K562 (cell line): ENCODE results near the gene SCFD2. TPM values are rescaled to one million over a fixed set of nuclear protein-coding genes. Genes with fewer than 3 reads are reported as not detected.

ENCODE experiments used
- ATAC-seq: fragments of 200-7000 bp; cut with Tn5 transposase; 3 replicates; pipeline ENCODE4 v1.9.1; 2020; ENCODE audit warnings: moderate library complexity
- BruUV-seq: library from RNA; stranded (reverse); fragments of 400-500 nt; replicated peaks from 2 replicates; lab custom pipeline; 2021; lab: Mats Ljungman, UMichigan
- CTCF ChIA-PET: fragments of 300-600 bp; formaldehyde crosslinking; extraction: SDS; loops from one replicate; lab custom pipeline; 2021; ENCODE audit warnings: low intra/inter-chr PET ratio; lab: Yijun Ruan, JAX
- POLR2A ChIA-PET: fragments of 300-600, 350-650 bp; sonication (Branson Sonifier 250); formaldehyde crosslinking; extraction: SDS; loops from one replicate; lab custom pipeline; 2021; ENCODE audit warnings: antibody characterized with exemption, inconsistent platforms; lab: Yijun Ruan, JAX
- DNase-seq, 4 experiments: peaks; one replicate each; pipeline versions ENCODE4 v3.0.0 to v3.0.0-alpha.2; 2011 to 2018; ENCODE audit warnings: low spot score in 3 of 4, mixed read lengths in 3 of 4; ENCODE audit errors: extremely low read depth in 1 of 4
- FAIRE-seq: peaks from 2 replicates; lab custom pipeline; 2011; peaks lifted over from hg19 to GRCh38; lab: Jason Lieb, UNC
- H2AFZ ChIP-seq: 2 replicates; pipeline ENCODE4 v1.6.0; 2011; ENCODE audit warnings: low read depth, low read length, control low read depth, inconsistent platforms
- H3K27ac ChIP-seq: fragments of 200-600 bp; 3 replicates; pipeline ENCODE4 v1.8.0; 2011; ENCODE audit warnings: low read depth, mild to moderate bottlenecking, control low read depth, inconsistent platforms, low read length, moderate library complexity, mixed read lengths; ENCODE audit errors: extremely low read depth
- H3K27me3 ChIP-seq, 2 experiments: fragments of 300-600 bp in 1 of 2; 2 replicates in 1 of 2; 3 replicates in 1 of 2; pipeline versions ENCODE4 v1.6.0 to v1.8.0; 2011; ENCODE audit warnings: inconsistent platforms in 2 of 2, low read length in 2 of 2, mild to moderate bottlenecking in 1 of 2, mixed read lengths in 1 of 2, moderate library complexity in 1 of 2; ENCODE audit not compliant: control insufficient read depth in 2 of 2, insufficient read depth in 2 of 2
- H3K36me3 ChIP-seq: fragments of 300-600 bp; 3 replicates; pipeline ENCODE4 v1.8.0; 2011; ENCODE audit warnings: mild to moderate bottlenecking, low read length, inconsistent platforms; ENCODE audit not compliant: control insufficient read depth, insufficient read depth
- H3K4me1 ChIP-seq, 2 experiments: fragments of 200-600 bp in 1 of 2; replicated peaks in 1 of 2; 2 replicates in 1 of 2; 3 replicates in 1 of 2; pipeline versions ENCODE4 v1.5.1 to v1.8.0; 2011; ENCODE audit warnings: inconsistent platforms in 2 of 2, low read length in 2 of 2, mild to moderate bottlenecking in 1 of 2, mixed read lengths in 1 of 2, moderate library complexity in 1 of 2; ENCODE audit not compliant: control insufficient read depth in 2 of 2, insufficient read depth in 2 of 2
- H3K4me2 ChIP-seq: 2 replicates; pipeline ENCODE4 v1.6.1; 2011; ENCODE audit warnings: low read length, control low read depth, inconsistent platforms, mixed read lengths; ENCODE audit not compliant: insufficient read depth
- H3K4me3 ChIP-seq: fragments of 200-600 bp; sonication (generic), shearing (Covaris generic); 2 replicates; pipeline ENCODE4 v1.5.1; 2016; ENCODE audit warnings: control low read depth, inconsistent platforms
- H3K79me2 ChIP-seq: fragments of 200-600 bp; 3 replicates; pipeline ENCODE4 v1.8.0; 2011; ENCODE audit warnings: low read length, inconsistent platforms; ENCODE audit not compliant: control insufficient read depth, insufficient read depth
- H3K9ac ChIP-seq, 2 experiments: 2 replicates each; pipeline versions ENCODE4 v1.6.0 to v1.6.1; 2011; ENCODE audit warnings: low read depth in 2 of 2, low read length in 2 of 2, control low read depth in 1 of 2, inconsistent platforms in 1 of 2, mild to moderate bottlenecking in 1 of 2, mixed read lengths in 1 of 2; ENCODE audit not compliant: insufficient read depth in 1 of 2
- H3K9me1 ChIP-seq: one replicate; pipeline ENCODE4 v1.6.0; 2011; ENCODE audit warnings: inconsistent platforms, mild to moderate bottlenecking, low read length, moderate library complexity; ENCODE audit not compliant: control insufficient read depth, insufficient read depth
- H3K9me3 ChIP-seq: replicated peaks from 2 replicates; pipeline ENCODE4 v1.5.1; 2011; ENCODE audit warnings: low read depth, low read length, inconsistent platforms; ENCODE audit not compliant: control insufficient read depth, insufficient read depth
- H4K20me1 ChIP-seq: replicated peaks from 2 replicates; pipeline ENCODE4 v1.6.1; 2011; ENCODE audit warnings: low read length, inconsistent platforms, mixed read lengths; ENCODE audit not compliant: control insufficient read depth, insufficient read depth
- EGR1 ChIP-seq: fragments of 450-650 bp; conservative IDR thresholded peaks from 2 replicates; pipeline ENCODE4 v1.6.1; 2017; ENCODE audit warnings: mild to moderate bottlenecking
- HDAC1 ChIP-seq, 2 experiments: fragments of 450-650 bp; IDR thresholded peaks; 2 replicates each; pipeline ENCODE4 v1.6.1; 2016 to 2017; ENCODE audit warnings: inconsistent platforms in 1 of 2, mild to moderate bottlenecking in 1 of 2, moderate library complexity in 1 of 2
- NR2F6 ChIP-seq: fragments of 450-650 bp; formaldehyde crosslinking; IDR thresholded peaks from 2 replicates; pipeline ENCODE4 v1.4.0; 2020; ENCODE audit warnings: mild to moderate bottlenecking
- RFX7 ChIP-seq: fragments of 250-450 bp; sonication (Bioruptor Pico); IDR thresholded peaks from 2 replicates; pipeline ENCODE4 v1.5.1; 2021; ENCODE audit warnings: mild to moderate bottlenecking
- ZNF143 ChIP-seq: sonication (generic); formaldehyde crosslinking; IDR thresholded peaks from 2 replicates; pipeline ENCODE4 v1.9.0; 2022; ENCODE audit warnings: mild to moderate bottlenecking, missing genetic modification reagents
- ZNF282 ChIP-seq: sonication (generic); formaldehyde crosslinking; IDR thresholded peaks from 2 replicates; pipeline ENCODE4 v1.8.1; 2023; ENCODE audit warnings: missing genetic modification reagents
- WGBS: fragments of 100-300 bp; shearing (Covaris generic); methylation state at CpG from one replicate; pipeline ENCODE4 v1.1.6; 2016; ENCODE audit warnings: low coverage, mixed read lengths; ENCODE audit not compliant: insufficient coverage; ENCODE audit errors: missing lambda C conversion rate; 5-methylcytosine and 5-hydroxymethylcytosine counted together
- in situ Hi-C: fragments of 300-500 bp; cut with MboI; formaldehyde crosslinking; loops from 4 replicates; pipeline ENCODE4 v1.15.0; 2018; ENCODE audit warnings: inconsistent platforms, mixed read lengths
- intact Hi-C: fragments of 100-400 bp; cut with micrococcal nuclease; formaldehyde crosslinking; loops from 2 replicates; pipeline ENCODE4 v1.14.2; 2022
- polyA plus RNA-seq, 8 experiments: library from polyadenylated mRNA; depleted of rRNA in 4 of 8; stranded (reverse) in 5 of 8; unstranded in 3 of 8; fragments of >200 nt; fragmentation: Nextera tagmentation in 2 of 8; fragmentation: Illumina TruSeq in 1 of 8; extraction: Ambion mirVana in 2 of 8; extraction: Trizol in 1 of 8; gene quantifications; 2 replicates each; pipeline versions ENCODE4 v1.2.1 to v1.2.3, GENCODE V29; 2011 to 2014; ENCODE audit warnings: inconsistent platforms in 1 of 8, missing spikeins in 1 of 8
- total RNA-seq, 7 experiments: library from RNA; depleted of rRNA in 6 of 7; stranded (reverse); fragments of >200 nt in 6 of 7; fragmentation: Illumina TruSeq in 2 of 7; extraction: Trizol in 2 of 7; gene quantifications; 2 replicates each; pipeline versions ENCODE4 v1.2.1 to v1.2.3, GENCODE V29; 2011 to 2021; ENCODE audit warnings: low replicate concordance in 1 of 7
- TF ChIP-seq, protein P1 (sequence below): fragments of 450-650 bp; IDR thresholded peaks from 2 replicates; pipeline ENCODE4 v1.6.1; 2016; ENCODE audit warnings: low read depth, mild to moderate bottlenecking, moderate library complexity
- TF ChIP-seq, protein P2 (sequence below), 2 experiments: fragments of 450-650 bp in 1 of 2; sonication (generic) in 1 of 2; formaldehyde crosslinking in 1 of 2; IDR thresholded peaks in 1 of 2; conservative IDR thresholded peaks in 1 of 2; 2 replicates each; pipeline versions ENCODE4 v1.6.1 to v1.8.1; 2016 to 2023; ENCODE audit warnings: mild to moderate bottlenecking in 2 of 2, moderate library complexity in 2 of 2, inconsistent platforms in 1 of 2, missing genetic modification reagents in 1 of 2
- TF ChIP-seq, protein P3 (sequence below): sonication (generic); formaldehyde crosslinking; IDR thresholded peaks from 2 replicates; pipeline ENCODE4 v1.9.0; 2022; ENCODE audit warnings: mild to moderate bottlenecking, missing genetic modification reagents
- TF ChIP-seq, protein P4 (sequence below): sonication (generic); formaldehyde crosslinking; IDR thresholded peaks from 2 replicates; pipeline ENCODE4 v1.8.0; 2023; ENCODE audit warnings: mild to moderate bottlenecking, missing genetic modification reagents
- TF ChIP-seq, protein P5 (sequence below): fragments of 200-800 bp; sonication (Bioruptor generic); IDR thresholded peaks from 2 replicates; pipeline ENCODE4 v1.6.1; 2016; ENCODE audit warnings: missing genetic modification characterization, missing compliant biosample characterization
- TF ChIP-seq, protein P6 (sequence below): sonication (generic); formaldehyde crosslinking; IDR thresholded peaks from 2 replicates; pipeline ENCODE4 v1.8.1; 2023; ENCODE audit warnings: mild to moderate bottlenecking, missing genetic modification reagents

Gene SCFD2
- total and polyA plus RNA-seq, 9 of the 15 experiments (the other 6 are each of a cell fraction or from before 2014, with no cell fraction given), result 5.7 to 30.3 (median 22.8) TPM

DNA sequence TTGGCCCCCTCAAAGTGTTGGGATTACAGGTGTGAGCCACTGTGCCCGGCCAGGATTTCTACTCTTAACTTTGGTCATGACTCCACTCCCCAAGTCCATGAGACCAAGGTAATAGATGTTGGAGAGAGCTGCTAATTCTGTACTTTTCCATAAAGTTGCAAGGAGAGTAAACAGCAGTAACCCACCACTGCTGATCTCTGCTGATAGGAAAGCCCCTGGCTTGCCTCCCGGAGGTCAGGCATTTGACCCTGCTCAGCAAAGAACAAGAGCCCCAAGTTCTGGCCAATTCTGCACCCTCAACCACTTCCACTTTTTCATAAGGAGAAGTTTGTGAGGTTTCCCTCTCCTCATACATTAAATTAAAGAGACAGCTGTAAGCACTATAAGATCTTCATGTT lies 360.7 kb downstream of the SCFD2 start:
- intact Hi-C loops, result no loop called here
- CTCF ChIA-PET, result no interaction called here
- no peaks in the 10 kb centered on the region for H3K79me2 ChIP-seq
- no peaks in the 10 kb centered on the region for H3K9me3 ChIP-seq
- FAIRE-seq (no peak), ATAC-seq (no peak), DNase-seq (no peak)
- POLR2A ChIA-PET, result no interaction called here
- in situ Hi-C loops, result loop anchor here (25.0 kb wide), 1 partner anchor 807 kb away; no protein-coding TSS in a partner anchor
- no peak overlapping the region for H3K9ac ChIP-seq
- 63% methylated on average over 2 of the region's 2 CpGs for WGBS
- H3K4me2 ChIP-seq, result no peak overlapping the region
- H3K4me1 ChIP-seq, result no peaks in the 10 kb centered on the region
- no peaks in the 10 kb centered on the region for H3K9me1 ChIP-seq
- H3K27me3 ChIP-seq, result no peaks in the 10 kb centered on the region
- H3K27ac ChIP-seq, result no peak overlapping the region
- no peak overlapping the region for H3K4me3 ChIP-seq
- H3K36me3 ChIP-seq, result no peaks in the 10 kb centered on the region
- no TSS peak for BruUV-seq
- H2AFZ ChIP-seq, result no peak overlapping the region
- no peaks in the 10 kb centered on the region for H4K20me1 ChIP-seq
- TF ChIP-seq, protein P1, sequence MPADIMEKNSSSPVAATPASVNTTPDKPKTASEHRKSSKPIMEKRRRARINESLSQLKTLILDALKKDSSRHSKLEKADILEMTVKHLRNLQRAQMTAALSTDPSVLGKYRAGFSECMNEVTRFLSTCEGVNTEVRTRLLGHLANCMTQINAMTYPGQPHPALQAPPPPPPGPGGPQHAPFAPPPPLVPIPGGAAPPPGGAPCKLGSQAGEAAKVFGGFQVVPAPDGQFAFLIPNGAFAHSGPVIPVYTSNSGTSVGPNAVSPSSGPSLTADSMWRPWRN, result no peak
- TF ChIP-seq ZNF282 (no peak), NR2F6 (CRISPR knock-in tag) (no peak), RFX7 (CRISPR knock-in tag) (no peak), HDAC1 (IDR thresholded peaks at IDR 0.05) (no peak), EGR1 (no peak), ZNF143 (CRISPR knock-in tag) (no peak)
- TF ChIP-seq, protein P2, sequence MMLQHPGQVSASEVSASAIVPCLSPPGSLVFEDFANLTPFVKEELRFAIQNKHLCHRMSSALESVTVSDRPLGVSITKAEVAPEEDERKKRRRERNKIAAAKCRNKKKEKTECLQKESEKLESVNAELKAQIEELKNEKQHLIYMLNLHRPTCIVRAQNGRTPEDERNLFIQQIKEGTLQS (IDR thresholded peaks at IDR 0.05), result no peak
- TF ChIP-seq, protein P2 (CRISPR knock-in tag; conservative IDR thresholded peaks at IDR 0.05), result no peak
- TF ChIP-seq, protein P3, sequence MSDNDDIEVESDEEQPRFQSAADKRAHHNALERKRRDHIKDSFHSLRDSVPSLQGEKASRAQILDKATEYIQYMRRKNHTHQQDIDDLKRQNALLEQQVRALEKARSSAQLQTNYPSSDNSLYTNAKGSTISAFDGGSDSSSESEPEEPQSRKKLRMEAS (CRISPR knock-in tag), result no peak
- TF ChIP-seq, protein P4, sequence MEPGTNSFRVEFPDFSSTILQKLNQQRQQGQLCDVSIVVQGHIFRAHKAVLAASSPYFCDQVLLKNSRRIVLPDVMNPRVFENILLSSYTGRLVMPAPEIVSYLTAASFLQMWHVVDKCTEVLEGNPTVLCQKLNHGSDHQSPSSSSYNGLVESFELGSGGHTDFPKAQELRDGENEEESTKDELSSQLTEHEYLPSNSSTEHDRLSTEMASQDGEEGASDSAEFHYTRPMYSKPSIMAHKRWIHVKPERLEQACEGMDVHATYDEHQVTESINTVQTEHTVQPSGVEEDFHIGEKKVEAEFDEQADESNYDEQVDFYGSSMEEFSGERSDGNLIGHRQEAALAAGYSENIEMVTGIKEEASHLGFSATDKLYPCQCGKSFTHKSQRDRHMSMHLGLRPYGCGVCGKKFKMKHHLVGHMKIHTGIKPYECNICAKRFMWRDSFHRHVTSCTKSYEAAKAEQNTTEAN (CRISPR knock-in tag), result no peak
- TF ChIP-seq, protein P5, sequence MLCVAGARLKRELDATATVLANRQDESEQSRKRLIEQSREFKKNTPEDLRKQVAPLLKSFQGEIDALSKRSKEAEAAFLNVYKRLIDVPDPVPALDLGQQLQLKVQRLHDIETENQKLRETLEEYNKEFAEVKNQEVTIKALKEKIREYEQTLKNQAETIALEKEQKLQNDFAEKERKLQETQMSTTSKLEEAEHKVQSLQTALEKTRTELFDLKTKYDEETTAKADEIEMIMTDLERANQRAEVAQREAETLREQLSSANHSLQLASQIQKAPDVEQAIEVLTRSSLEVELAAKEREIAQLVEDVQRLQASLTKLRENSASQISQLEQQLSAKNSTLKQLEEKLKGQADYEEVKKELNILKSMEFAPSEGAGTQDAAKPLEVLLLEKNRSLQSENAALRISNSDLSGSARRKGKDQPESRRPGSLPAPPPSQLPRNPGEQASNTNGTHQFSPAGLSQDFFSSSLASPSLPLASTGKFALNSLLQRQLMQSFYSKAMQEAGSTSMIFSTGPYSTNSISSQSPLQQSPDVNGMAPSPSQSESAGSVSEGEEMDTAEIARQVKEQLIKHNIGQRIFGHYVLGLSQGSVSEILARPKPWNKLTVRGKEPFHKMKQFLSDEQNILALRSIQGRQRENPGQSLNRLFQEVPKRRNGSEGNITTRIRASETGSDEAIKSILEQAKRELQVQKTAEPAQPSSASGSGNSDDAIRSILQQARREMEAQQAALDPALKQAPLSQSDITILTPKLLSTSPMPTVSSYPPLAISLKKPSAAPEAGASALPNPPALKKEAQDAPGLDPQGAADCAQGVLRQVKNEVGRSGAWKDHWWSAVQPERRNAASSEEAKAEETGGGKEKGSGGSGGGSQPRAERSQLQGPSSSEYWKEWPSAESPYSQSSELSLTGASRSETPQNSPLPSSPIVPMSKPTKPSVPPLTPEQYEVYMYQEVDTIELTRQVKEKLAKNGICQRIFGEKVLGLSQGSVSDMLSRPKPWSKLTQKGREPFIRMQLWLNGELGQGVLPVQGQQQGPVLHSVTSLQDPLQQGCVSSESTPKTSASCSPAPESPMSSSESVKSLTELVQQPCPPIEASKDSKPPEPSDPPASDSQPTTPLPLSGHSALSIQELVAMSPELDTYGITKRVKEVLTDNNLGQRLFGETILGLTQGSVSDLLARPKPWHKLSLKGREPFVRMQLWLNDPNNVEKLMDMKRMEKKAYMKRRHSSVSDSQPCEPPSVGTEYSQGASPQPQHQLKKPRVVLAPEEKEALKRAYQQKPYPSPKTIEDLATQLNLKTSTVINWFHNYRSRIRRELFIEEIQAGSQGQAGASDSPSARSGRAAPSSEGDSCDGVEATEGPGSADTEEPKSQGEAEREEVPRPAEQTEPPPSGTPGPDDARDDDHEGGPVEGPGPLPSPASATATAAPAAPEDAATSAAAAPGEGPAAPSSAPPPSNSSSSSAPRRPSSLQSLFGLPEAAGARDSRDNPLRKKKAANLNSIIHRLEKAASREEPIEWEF (CRISPR knock-in tag), result no peak
- TF ChIP-seq, protein P6, sequence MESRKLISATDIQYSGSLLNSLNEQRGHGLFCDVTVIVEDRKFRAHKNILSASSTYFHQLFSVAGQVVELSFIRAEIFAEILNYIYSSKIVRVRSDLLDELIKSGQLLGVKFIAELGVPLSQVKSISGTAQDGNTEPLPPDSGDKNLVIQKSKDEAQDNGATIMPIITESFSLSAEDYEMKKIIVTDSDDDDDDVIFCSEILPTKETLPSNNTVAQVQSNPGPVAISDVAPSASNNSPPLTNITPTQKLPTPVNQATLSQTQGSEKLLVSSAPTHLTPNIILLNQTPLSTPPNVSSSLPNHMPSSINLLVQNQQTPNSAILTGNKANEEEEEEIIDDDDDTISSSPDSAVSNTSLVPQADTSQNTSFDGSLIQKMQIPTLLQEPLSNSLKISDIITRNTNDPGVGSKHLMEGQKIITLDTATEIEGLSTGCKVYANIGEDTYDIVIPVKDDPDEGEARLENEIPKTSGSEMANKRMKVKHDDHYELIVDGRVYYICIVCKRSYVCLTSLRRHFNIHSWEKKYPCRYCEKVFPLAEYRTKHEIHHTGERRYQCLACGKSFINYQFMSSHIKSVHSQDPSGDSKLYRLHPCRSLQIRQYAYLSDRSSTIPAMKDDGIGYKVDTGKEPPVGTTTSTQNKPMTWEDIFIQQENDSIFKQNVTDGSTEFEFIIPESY (CRISPR knock-in tag), result no peak
